ENCODE measurements around the gene LRIG1.
A peak's percentile ranks its signal among the peaks of the same experiment; 100 is the strongest.
"Not testable (repeated sequence)": the region's sequence is repeated elsewhere in the genome, so short reads cannot be mapped to it uniquely, and the experiment has no call there.

The LRIG1 gene

GRCh38 chr3:66441129-66441528, 59.7 kb downstream of the LRIG1 start:
- no peak for DNase-seq

GRCh38 chr3:66439666-66440344, 61.0 kb downstream of the LRIG1 start:
- peak; percentile 27 for DNase-seq

- no peak for DNase-seq
Measured at GRCh38 chr3:66438046-66438445, 62.8 kb downstream of the LRIG1 start.

- no peak for DNase-seq
Measured at GRCh38 chr3:66437341-66437929, 63.4 kb downstream of the LRIG1 start.

GRCh38 chr3:66435989-66436388, 64.8 kb downstream of the LRIG1 start:
- no peak for DNase-seq

GRCh38 chr3:66434726-66435125, 66.1 kb downstream of the LRIG1 start:
- no peak for DNase-seq

GRCh38 chr3:66433522-66433782, 67.4 kb downstream of the LRIG1 start:
- DNase-seq = no peak

GRCh38 chr3:66432767-66433521, 67.9 kb downstream of the LRIG1 start:
- no peak for DNase-seq

GRCh38 chr3:66432041-66432766, 68.6 kb downstream of the LRIG1 start:
- no peak for DNase-seq

GRCh38 chr3:66431494-66431893, 69.3 kb downstream of the LRIG1 start:
- no peak for DNase-seq

GRCh38 chr3:66430876-66431275, 69.9 kb downstream of the LRIG1 start:
- DNase-seq = no peak

- peak; percentile 32 for DNase-seq
Measured at GRCh38 chr3:66428733-66429132, 72.1 kb downstream of the LRIG1 start.

GRCh38 chr3:66427951-66428474, 72.8 kb downstream of the LRIG1 start:
- DNase-seq = no peak

GRCh38 chr3:66427352-66427751, 73.5 kb downstream of the LRIG1 start:
- DNase-seq = no peak

GRCh38 chr3:66426135-66426534, 74.7 kb downstream of the LRIG1 start:
- DNase-seq = no peak

- DNase-seq = no peak
Measured at GRCh38 chr3:66425576-66426114, 75.2 kb downstream of the LRIG1 start.

GRCh38 chr3:66425032-66425431, 75.8 kb downstream of the LRIG1 start:
- no peak for DNase-seq

- DNase-seq = no peak
Measured at GRCh38 chr3:66423791-66424190, 77.0 kb downstream of the LRIG1 start.

- DNase-seq = not testable (repeated sequence)
Measured at GRCh38 chr3:66421893-66422292, 78.9 kb downstream of the LRIG1 start.

- not testable (repeated sequence) for DNase-seq
Measured at GRCh38 chr3:66421144-66421543, 79.7 kb downstream of the LRIG1 start.

GRCh38 chr3:66419036-66419435, 81.8 kb downstream of the LRIG1 start:
- DNase-seq = no peak

- no peak for DNase-seq
Measured at GRCh38 chr3:66418475-66418931, 82.3 kb downstream of the LRIG1 start.
